Fibroblast of lung (primary cell): ENCODE measurements around the gene RCAN2.

ENCODE experiments used
- CTCF ChIP-seq, 2 donors: IDR thresholded peaks in 1 of 2; conservative IDR thresholded peaks in 1 of 2; 1 replicate in 1 of 2; 2 replicates in 1 of 2; pipeline ENCODE4 v1.5.1; 2011 to 2012; ENCODE audit warnings: low read length in 2 of 2, control low read depth in 1 of 2, inconsistent platforms in 1 of 2, low read depth in 1 of 2, mild to moderate bottlenecking in 1 of 2
- EZH2 ChIP-seq: IDR thresholded peaks from 2 replicates; pipeline ENCODE4 v1.5.1; 2012; ENCODE audit warnings: low read length, control low read depth, mild to moderate bottlenecking; ENCODE audit errors: missing control alignments

DNA sequence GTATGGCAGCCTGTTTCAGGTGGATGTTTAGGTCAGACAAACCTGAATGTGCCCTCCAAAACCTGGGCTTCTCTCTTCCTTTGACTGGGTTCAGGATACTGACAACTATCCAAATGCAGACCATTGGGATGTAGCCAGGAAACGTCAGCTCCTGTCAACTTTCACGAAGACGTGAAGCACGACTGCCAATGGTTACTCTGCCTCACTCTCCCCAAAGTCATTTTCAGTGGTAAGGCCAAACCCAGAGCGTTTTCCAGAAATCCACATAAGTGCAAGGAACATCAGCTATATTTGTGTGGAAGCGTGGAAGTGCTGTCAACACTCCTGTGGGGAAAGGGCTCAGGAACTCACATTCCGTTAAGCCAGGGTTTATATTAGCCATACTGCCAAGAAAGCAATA lies 20.1 kb upstream of the RCAN2 start:
- no peak for TF ChIP-seq CTCF (conservative IDR thresholded peaks at IDR 0.05 in 1 of 2, IDR thresholded peaks at IDR 0.05 in 1 of 2; ENCODE audit: low read depth in 1 of 2, low read length in 2 of 2)
- TF ChIP-seq EZH2: no peak
